VCaP (cell line): ENCODE results near the gene ARRDC2.
"Not testable (repeated sequence)": the region's sequence is repeated elsewhere in the genome, so short reads cannot be mapped to it uniquely, and the experiment has no call there.

Experiments
- H3K27ac ChIP-seq: fragments of 450-650 bp; 2 replicates; pipeline ENCODE4 v1.5.1; 2017
- TF ChIP-seq, protein P1 (sequence below): fragments of 450-650 bp; conservative IDR thresholded peaks from 2 replicates; pipeline ENCODE4 v1.5.1; 2017; ENCODE audit warnings: mild to moderate bottlenecking, moderate library complexity

Gene ARRDC2

DNA sequence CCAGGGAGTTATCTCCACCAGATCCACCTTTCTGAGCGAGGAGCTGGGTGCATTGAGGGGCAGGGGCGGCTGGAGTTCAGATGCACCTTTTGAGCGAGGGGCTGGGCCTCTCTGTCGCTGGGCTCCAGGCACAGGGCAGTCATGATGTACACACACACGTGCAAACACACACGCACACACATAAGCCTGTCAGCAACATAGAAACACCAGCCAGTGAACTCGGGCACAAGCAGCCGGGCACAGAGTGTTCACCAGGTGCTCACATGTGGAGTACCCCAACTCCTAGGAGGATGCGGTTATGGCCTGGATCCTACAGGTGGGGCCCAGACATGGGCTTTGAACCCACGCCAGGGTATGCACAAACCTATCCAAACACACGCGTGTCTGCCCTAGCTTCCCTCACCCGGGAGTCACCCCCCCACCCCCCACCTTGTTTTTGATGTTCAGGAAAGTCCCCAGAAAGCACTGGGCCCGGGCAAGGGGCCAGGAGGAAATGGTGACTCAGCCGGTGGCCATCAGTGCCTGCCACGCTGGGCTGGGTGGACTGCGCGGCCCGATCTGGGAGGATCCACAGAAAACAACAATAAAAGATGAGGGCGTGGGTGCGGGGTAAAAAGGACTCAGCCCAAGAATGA lies 13.3 kb downstream of the ARRDC2 start:
- H3K27ac ChIP-seq, result no peak overlapping the region

DNA sequence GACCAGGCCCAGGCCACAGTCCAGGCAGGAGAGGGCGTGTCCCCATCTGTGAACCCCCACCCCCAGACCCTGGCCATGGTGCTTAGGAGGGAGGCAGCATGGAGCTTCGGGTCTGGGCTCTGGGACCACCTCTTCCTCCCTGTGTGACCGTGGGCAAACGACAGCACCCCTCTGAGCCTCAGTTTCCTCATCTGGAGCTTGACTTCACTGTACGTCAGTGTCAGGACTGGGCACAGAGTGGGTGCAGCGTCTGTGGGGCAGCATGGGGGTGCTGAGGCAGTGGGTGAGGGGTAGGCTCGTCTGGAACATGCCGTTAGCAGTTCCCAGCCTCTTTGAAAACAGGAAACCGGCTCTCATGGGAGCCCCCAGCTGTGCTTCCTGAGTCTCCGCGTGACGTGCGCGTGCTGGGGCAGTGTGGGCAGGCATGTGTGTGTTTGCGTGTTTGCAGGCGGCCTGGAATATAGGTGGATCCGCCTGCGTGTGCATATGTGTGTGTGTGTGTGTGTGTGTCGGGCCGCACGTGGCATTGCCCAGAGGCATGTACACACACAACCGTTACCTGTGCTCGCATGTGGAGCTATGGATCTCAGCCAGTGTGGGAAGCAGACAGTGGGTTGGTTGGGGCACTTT lies 15.8 kb downstream of the ARRDC2 start:
- TF ChIP-seq, protein P1, sequence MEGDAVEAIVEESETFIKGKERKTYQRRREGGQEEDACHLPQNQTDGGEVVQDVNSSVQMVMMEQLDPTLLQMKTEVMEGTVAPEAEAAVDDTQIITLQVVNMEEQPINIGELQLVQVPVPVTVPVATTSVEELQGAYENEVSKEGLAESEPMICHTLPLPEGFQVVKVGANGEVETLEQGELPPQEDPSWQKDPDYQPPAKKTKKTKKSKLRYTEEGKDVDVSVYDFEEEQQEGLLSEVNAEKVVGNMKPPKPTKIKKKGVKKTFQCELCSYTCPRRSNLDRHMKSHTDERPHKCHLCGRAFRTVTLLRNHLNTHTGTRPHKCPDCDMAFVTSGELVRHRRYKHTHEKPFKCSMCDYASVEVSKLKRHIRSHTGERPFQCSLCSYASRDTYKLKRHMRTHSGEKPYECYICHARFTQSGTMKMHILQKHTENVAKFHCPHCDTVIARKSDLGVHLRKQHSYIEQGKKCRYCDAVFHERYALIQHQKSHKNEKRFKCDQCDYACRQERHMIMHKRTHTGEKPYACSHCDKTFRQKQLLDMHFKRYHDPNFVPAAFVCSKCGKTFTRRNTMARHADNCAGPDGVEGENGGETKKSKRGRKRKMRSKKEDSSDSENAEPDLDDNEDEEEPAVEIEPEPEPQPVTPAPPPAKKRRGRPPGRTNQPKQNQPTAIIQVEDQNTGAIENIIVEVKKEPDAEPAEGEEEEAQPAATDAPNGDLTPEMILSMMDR, result no peak
- no peak overlapping the region for H3K27ac ChIP-seq

More for the DNA sequence above, 13.3 kb downstream of the ARRDC2 start:
- TF ChIP-seq, protein P1, result no peak

DNA sequence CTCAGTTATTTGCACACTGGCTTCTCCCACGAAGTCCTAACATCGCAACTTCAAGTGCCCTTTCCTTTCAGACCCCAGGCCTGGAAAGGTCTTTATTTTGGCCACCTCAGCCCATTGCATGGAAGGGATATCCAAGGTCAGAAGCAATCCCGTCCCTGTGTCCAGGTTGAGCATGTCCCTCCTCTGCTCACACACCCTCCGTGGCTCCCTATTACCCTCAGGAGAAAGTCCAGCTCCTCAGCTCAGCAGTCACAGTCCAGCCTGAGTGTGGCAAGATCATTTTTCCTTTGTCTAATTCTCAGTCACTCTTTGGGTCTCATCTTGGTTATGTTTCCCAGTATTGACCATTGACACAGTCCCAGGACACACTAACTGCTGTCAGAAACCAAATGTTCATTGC lies 19.2 kb downstream of the ARRDC2 start:
- no peak overlapping the region for H3K27ac ChIP-seq
- TF ChIP-seq, protein P1, result no peak

DNA sequence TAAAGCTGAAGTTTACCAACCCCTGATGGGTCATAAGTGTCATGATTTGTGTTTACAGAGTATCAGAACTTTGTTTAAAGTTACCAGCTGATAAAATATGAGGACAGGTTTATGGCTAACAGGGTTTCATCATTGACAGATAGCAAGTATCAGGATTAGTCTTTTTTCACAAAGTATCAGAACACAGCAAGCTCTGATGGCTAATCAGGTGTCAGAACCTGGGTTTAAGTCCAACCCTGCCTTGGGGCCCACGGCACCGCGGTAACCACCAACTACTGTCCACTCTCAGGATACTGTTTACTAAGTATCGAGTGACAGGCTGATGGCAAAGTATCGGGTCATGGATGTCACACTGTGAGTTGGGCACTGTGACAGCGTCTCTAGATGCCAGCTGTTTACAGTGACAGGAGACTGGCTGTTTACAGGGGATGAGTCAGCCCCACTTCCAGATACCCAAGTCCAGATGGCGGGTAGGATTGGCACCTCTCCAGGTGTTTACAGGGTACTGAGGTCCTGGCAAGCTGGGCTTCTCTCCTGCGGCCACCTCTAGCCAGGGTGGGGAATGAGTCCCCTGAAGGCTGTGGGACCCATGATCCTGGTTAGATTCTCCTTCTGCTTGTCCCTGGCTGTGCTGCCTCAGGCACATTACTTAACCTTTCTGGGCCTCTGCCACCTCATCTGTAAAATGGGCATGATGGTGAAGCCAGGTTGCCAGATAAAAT lies 21.8 kb downstream of the ARRDC2 start:
- peak overlapping the region; percentile 51; the same call in 1 of the 2 replicates for H3K27ac ChIP-seq
- TF ChIP-seq, protein P1, result no peak

DNA sequence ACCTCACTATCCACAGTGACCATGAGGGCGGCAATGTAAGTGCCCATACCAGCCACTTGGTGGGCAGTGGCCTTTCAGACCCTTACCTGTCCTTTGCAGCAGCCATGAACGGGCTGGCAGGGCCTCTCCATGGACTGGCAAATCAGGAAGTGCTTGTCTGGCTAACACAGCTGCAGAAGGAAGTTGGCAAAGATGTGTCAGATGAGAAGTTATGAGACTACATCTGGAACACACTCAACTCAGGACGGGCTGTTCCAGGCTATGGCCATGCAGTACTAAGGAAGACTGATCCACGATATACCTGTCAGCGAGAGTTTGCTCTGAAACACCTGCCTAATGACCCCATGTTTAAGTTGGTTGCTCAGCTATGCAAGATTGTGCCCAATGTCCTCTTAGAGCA lies 23.4 kb downstream of the ARRDC2 start:
- peak overlapping the region; percentile 51; the same call in 1 of the 2 replicates for H3K27ac ChIP-seq

DNA sequence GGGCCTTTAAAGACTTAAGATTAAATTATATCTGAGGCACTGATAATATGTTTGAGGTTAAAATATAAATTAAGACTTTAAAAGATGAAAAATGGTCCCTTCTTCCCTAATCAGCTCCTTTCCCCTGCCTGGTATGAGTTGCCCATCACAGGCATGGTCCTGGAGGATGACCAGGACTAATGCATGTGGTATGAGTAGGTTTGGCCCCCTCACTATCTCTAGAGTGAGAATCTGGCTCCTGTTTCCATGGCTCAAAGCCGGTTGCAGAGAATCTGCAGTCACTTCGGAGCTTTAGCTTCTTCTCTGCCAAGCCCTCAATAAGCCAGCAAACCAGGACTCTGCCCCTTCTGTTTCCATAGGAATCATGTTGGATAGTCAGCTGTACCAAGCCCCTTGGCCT lies 24.1 kb downstream of the ARRDC2 start:
- not testable (repeated sequence) for H3K27ac ChIP-seq

DNA sequence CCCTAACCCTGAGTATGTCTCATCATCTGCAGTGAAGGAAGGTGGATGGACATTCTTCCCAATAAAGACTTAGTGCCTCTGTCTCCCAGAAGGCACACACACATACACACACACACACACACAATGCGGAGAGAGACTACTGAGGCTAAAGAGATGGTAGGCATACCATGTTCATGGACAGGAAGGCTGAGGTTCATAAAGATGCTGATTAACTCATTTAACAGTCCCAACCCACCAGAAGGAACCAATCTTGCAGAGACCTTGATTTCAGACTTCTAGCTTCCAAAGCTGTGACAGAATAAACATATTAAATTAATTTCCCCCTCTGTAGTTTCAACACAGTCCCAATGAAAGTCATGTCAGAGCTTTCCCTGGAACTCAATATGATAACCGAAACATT lies 33.1 kb downstream of the ARRDC2 start:
- H3K27ac ChIP-seq, result no peak overlapping the region
- TF ChIP-seq, protein P1, result no peak

DNA sequence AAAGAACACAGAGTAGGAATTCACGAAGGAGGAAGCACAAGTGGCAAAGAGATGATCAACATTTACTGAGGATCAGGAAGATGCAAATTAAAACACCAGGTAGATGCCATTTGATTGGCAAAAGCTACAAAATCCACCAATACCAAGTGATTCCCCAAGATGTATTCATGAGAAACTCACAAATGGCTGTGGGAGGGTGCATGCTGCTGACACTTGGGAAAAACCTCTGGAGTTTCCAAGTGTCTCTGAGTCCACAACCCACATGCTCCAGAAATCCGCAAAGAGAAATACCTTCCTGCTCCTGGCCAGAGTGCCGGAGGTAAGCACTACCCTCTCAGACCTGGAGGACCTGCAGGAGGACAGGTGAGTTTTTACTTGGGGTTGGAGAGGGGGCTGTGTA lies 35.7 kb downstream of the ARRDC2 start:
- TF ChIP-seq, protein P1, result no peak
- H3K27ac ChIP-seq, result no peak overlapping the region
